ENCODE measurements around the gene SLC25A21. TPM values are rescaled to one million over a fixed set of nuclear protein-coding genes. Genes with fewer than 3 reads are reported as not detected.

The SLC25A21 gene
- total RNA-seq, 1 experiment from 2014 or later: 7.1 TPM

- WGBS (ENCODE audit: extremely low coverage, insufficient read length, low lambda C conversion rate): no CpG with 5 or more reads among the region's 1 CpG
- Histone ChIP-seq H3K56ac (ENCODE audit: insufficient read length, low read depth, low read length) (no peak overlapping the region), H3K4me1 (ENCODE audit: insufficient read depth, low read length) (no peaks in the 10 kb centered on the region), H4K8ac (replicated peaks; ENCODE audit: insufficient read length, low read depth, low read length) (no peak overlapping the region), H3K27me3 (ENCODE audit: insufficient read depth, low read length) (no peaks in the 10 kb centered on the region), H3K23me2 (ENCODE audit: insufficient read length, low read depth, low read length, poor library complexity, severe bottlenecking) (no peaks in the 10 kb centered on the region), H3K4ac (ENCODE audit: low read depth, low read length) (no peak overlapping the region), H3K18ac (ENCODE audit: insufficient read length, low read depth, low read length) (no peak overlapping the region), H4K91ac (ENCODE audit: insufficient read length, low read depth, low read length) (no peak overlapping the region), H3K9me3 (ENCODE audit: control insufficient read depth, low read depth, low read length) (no peaks in the 10 kb centered on the region), H3T11ph (ENCODE audit: low read length) (no peak overlapping the region), H3K23ac (ENCODE audit: insufficient read length, low read depth, low read length) (no peak overlapping the region), H4K20me1 (ENCODE audit: control insufficient read depth, insufficient read depth, insufficient read length) (no peaks in the 10 kb centered on the region), H2BK20ac (ENCODE audit: low read depth, low read length, poor library complexity, severe bottlenecking) (no peak overlapping the region), H3K14ac (ENCODE audit: insufficient read depth, low read length) (no peak overlapping the region), H2BK15ac (ENCODE audit: low read depth, low read length) (no peak overlapping the region), H2BK120ac (ENCODE audit: low read depth, low read length, poor library complexity, severe bottlenecking) (no peak overlapping the region), H3K79me1 (ENCODE audit: insufficient read depth, low read depth, low read length, poor library complexity, severe bottlenecking) (no peaks in the 10 kb centered on the region), H2BK5ac (ENCODE audit: insufficient read length, low read length) (no peak overlapping the region), H3K4me2 (ENCODE audit: insufficient read depth, insufficient read length, low read length) (no peak overlapping the region), H2AK5ac (ENCODE audit: insufficient read length, low read length) (no peak overlapping the region), H3K27ac (ENCODE audit: insufficient read length, low read depth, low read length) (no peak overlapping the region), H4K5ac (ENCODE audit: insufficient read length, low read depth, low read length) (no peak overlapping the region), H2AFZ (ENCODE audit: low read length) (no peak overlapping the region), H3K9ac (ENCODE audit: extremely low read depth, insufficient read length, low read length) (no peak overlapping the region), H3K79me2 (ENCODE audit: insufficient read depth, low read length) (no peaks in the 10 kb centered on the region; the same call in 1 of the 2 replicates), H2BK12ac (ENCODE audit: insufficient read length, low read depth, low read length) (no peak overlapping the region)
- Mint-ChIP-seq H3K36me3 (ENCODE audit: insufficient read depth in 1 of 3, low read depth in 3 of 3) (no peaks in the 10 kb centered on the region; a peak in 1 of 7 replicates), H3K4me3 (no peak overlapping the region), H3K27me3 (ENCODE audit: low read depth) (no peaks in the 10 kb centered on the region), H3K27ac (no peak overlapping the region), H3K4me1 (peaks cover 3 to 6% of the 10 kb centered on the region in 2 experiments; a peak in 1 of 4 replicates), H3K9me3 (no peaks in the 10 kb centered on the region)
- TF ChIP-seq CTCF (conservative IDR thresholded peaks at IDR 0.05): no peak
- DNase-seq: no peak
Observed at GRCh38 chr14:37021390-37021789, 151.0 kb downstream of the SLC25A21 start.

Data from H9 (cell line).